Measurements from ENCODE around the gene SYNJ1. TPM values are rescaled to one million over a fixed set of nuclear protein-coding genes. Genes with fewer than 3 reads are reported as not detected.

Gene SYNJ1
- total and polyA plus RNA-seq, 2 of the 13 experiments (the other 11 are each of a cell fraction or from before 2014, with no cell fraction given), result 2.0 to 2.7 TPM

DNA sequence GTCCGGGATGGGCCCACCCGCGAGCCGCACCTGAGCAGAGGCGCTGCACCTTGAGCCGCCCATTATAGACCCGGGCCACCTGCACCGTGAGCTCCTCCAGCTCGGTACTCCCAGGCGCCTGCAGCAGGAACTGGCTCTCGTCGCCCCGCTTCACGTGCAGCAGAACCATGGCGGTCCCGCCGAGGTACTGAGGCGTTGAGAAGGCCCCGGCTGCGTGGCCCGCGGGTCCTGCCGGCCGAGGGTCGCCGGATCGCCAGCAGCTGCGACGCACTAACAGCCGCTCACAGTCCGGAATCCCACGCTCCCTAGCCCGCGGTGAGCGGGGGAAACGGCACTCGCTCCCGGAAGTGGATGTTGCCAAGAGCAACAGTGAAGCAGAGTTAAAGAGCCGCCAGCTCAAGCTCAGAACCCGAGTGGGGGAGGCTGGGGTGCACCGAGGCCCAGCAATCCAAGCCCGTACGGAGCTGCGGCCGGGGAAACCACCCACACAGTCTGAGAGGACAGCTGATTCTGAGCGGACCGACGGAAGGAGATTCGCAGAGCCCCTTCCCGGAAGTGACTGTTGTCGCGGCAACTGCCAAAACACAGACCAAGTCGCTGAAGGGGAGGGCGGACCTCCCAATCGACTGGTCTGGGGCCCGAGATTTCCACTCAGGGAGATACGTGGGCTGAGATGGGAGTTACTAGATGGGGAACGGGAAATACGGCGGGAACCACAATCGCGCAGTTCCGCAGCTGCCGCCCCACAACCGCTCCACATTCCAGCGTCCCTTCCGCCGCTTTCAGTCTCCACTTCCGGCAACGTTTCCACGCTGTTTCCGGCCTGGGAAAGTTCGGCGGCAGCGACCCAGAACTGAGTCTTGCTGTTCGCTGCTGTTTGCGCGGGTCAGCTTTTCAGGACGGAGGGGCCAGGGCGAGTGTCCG is 115.5 kb downstream of the SYNJ1 start, which contains the start of gene CFAP298 (continued):
- TF ChIP-seq ZNF30 (CRISPR knock-in tag; IDR thresholded peaks at IDR 0.05), result no peak
- peak; percentile 67; the same call in 1 of the 2 replicates for TF ChIP-seq ZNF891 (CRISPR knock-in tag; IDR thresholded peaks at IDR 0.05)
- TF ChIP-seq ZSCAN25 (CRISPR knock-in tag; IDR thresholded peaks at IDR 0.05), result no peak; the same call in 1 of the 2 replicates
- TF ChIP-seq ZNF33A (CRISPR knock-in tag; IDR thresholded peaks at IDR 0.05; ENCODE audit: borderline replicate concordance), result 0 out of 2 replicates have a peak, but pooled peaks have one; percentile 19
- no peak; the same call in none of the 2 replicates for TF ChIP-seq ZNF598 (CRISPR knock-in tag; IDR thresholded peaks at IDR 0.05; ENCODE audit: borderline replicate concordance)
- TF ChIP-seq ZNF20 (CRISPR knock-in tag; IDR thresholded peaks at IDR 0.05), result no peak
- TF ChIP-seq ZNF225 (CRISPR knock-in tag; IDR thresholded peaks at IDR 0.05), result peak; percentile 61
- peak; percentile 52; the same call in 1 of the 2 replicates for TF ChIP-seq MEIS1 (CRISPR knock-in tag; IDR thresholded peaks at IDR 0.05; ENCODE audit: borderline replicate concordance)
- TF ChIP-seq, protein P1, sequence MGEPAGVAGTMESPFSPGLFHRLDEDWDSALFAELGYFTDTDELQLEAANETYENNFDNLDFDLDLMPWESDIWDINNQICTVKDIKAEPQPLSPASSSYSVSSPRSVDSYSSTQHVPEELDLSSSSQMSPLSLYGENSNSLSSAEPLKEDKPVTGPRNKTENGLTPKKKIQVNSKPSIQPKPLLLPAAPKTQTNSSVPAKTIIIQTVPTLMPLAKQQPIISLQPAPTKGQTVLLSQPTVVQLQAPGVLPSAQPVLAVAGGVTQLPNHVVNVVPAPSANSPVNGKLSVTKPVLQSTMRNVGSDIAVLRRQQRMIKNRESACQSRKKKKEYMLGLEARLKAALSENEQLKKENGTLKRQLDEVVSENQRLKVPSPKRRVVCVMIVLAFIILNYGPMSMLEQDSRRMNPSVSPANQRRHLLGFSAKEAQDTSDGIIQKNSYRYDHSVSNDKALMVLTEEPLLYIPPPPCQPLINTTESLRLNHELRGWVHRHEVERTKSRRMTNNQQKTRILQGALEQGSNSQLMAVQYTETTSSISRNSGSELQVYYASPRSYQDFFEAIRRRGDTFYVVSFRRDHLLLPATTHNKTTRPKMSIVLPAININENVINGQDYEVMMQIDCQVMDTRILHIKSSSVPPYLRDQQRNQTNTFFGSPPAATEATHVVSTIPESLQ (CRISPR knock-in tag; conservative IDR thresholded peaks at IDR 0.05), result no peak
- 0 out of 2 replicates have a peak, but pooled peaks have one; percentile 35 for TF ChIP-seq ZNF761 (CRISPR knock-in tag; conservative IDR thresholded peaks at IDR 0.05)
- peak; percentile 12; the same call in 1 of the 2 replicates for TF ChIP-seq ZNF44 (CRISPR knock-in tag; IDR thresholded peaks at IDR 0.05)
- 0 out of 2 replicates have a peak, but pooled peaks have one; percentile 15 for TF ChIP-seq ZNF160 (CRISPR knock-in tag; IDR thresholded peaks at IDR 0.05)
- TF ChIP-seq MIXL1 (CRISPR knock-in tag; IDR thresholded peaks at IDR 0.05), result 0 out of 2 replicates have a peak, but pooled peaks have one; percentile 21
- TF ChIP-seq, protein P2, sequence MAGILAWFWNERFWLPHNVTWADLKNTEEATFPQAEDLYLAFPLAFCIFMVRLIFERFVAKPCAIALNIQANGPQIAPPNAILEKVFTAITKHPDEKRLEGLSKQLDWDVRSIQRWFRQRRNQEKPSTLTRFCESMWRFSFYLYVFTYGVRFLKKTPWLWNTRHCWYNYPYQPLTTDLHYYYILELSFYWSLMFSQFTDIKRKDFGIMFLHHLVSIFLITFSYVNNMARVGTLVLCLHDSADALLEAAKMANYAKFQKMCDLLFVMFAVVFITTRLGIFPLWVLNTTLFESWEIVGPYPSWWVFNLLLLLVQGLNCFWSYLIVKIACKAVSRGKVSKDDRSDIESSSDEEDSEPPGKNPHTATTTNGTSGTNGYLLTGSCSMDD (CRISPR knock-in tag; IDR thresholded peaks at IDR 0.05), result no peak
- TF ChIP-seq, protein P3, sequence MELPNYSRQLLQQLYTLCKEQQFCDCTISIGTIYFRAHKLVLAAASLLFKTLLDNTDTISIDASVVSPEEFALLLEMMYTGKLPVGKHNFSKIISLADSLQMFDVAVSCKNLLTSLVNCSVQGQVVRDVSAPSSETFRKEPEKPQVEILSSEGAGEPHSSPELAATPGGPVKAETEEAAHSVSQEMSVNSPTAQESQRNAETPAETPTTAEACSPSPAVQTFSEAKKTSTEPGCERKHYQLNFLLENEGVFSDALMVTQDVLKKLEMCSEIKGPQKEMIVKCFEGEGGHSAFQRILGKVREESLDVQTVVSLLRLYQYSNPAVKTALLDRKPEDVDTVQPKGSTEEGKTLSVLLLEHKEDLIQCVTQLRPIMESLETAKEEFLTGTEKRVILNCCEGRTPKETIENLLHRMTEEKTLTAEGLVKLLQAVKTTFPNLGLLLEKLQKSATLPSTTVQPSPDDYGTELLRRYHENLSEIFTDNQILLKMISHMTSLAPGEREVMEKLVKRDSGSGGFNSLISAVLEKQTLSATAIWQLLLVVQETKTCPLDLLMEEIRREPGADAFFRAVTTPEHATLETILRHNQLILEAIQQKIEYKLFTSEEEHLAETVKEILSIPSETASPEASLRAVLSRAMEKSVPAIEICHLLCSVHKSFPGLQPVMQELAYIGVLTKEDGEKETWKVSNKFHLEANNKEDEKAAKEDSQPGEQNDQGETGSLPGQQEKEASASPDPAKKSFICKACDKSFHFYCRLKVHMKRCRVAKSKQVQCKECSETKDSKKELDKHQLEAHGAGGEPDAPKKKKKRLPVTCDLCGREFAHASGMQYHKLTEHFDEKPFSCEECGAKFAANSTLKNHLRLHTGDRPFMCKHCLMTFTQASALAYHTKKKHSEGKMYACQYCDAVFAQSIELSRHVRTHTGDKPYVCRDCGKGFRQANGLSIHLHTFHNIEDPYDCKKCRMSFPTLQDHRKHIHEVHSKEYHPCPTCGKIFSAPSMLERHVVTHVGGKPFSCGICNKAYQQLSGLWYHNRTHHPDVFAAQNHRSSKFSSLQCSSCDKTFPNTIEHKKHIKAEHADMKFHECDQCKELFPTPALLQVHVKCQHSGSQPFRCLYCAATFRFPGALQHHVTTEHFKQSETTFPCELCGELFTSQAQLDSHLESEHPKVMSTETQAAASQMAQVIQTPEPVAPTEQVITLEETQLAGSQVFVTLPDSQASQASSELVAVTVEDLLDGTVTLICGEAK (IDR thresholded peaks at IDR 0.05), result peak; percentile 85
- TF ChIP-seq, protein P3 (CRISPR knock-in tag; IDR thresholded peaks at IDR 0.05), result peak; percentile 68; the same call in 1 of the 2 replicates
